Uterus (tissue), 2 donors: ENCODE measurements around the gene USP46.

Source experiments
- POLR2A ChIP-seq, 2 donors: fragments of 450-650 bp; IDR thresholded peaks; one replicate each; pipeline ENCODE4 v1.6.1; 2016; ENCODE audit warnings: antibody characterized with exemption in 2 of 2, mild to moderate bottlenecking in 1 of 2, moderate library complexity in 1 of 2
- TF ChIP-seq, protein P1 (sequence below), 4 experiments: fragments of 200-600 bp in 2 of 4; fragments of 450-650 bp in 2 of 4; sonication (generic) in 2 of 4; IDR thresholded peaks; one replicate each; pipeline ENCODE4 v1.5.1; 2016 to 2019; ENCODE audit warnings: antibody characterized with exemption in 4 of 4, mild to moderate bottlenecking in 2 of 4, moderate library complexity in 1 of 4

DNA sequence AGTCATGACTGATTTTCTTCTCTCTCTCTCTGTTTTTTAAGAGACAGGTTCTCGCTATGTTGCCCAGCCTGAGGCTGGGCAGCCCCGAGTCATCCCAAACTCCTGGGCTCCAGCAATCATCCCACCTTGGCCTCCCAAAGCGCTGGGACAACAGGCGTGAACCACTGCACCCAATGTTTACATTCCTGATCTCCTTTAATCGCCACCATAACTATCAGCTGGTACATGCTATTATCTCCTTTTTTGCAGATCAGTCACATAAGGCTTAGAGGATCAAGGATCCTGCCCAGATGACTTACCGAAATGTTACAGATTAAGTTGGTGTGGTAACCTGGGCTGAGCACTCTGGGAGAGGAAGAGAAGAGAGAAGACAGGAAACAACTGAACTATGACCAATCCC is 1.5 kb upstream of the USP46 start:
- no peak for TF ChIP-seq POLR2A (IDR thresholded peaks at IDR 0.05)
- TF ChIP-seq, protein P1, sequence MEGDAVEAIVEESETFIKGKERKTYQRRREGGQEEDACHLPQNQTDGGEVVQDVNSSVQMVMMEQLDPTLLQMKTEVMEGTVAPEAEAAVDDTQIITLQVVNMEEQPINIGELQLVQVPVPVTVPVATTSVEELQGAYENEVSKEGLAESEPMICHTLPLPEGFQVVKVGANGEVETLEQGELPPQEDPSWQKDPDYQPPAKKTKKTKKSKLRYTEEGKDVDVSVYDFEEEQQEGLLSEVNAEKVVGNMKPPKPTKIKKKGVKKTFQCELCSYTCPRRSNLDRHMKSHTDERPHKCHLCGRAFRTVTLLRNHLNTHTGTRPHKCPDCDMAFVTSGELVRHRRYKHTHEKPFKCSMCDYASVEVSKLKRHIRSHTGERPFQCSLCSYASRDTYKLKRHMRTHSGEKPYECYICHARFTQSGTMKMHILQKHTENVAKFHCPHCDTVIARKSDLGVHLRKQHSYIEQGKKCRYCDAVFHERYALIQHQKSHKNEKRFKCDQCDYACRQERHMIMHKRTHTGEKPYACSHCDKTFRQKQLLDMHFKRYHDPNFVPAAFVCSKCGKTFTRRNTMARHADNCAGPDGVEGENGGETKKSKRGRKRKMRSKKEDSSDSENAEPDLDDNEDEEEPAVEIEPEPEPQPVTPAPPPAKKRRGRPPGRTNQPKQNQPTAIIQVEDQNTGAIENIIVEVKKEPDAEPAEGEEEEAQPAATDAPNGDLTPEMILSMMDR (IDR thresholded peaks at IDR 0.05), result no peak
